Endothelial cell of umbilical vein (primary cell): ENCODE results near the gene ZFAND2B. TPM values are rescaled to one million over a fixed set of nuclear protein-coding genes. Genes with fewer than 3 reads are reported as not detected.

Experiments used
- BruUV-seq: library from RNA; stranded (reverse); fragments of 400-500 nt; replicated peaks from 2 replicates; lab custom pipeline; 2021; lab: Mats Ljungman, UMichigan
- CTCF ChIA-PET: fragments of 300-600, 350-600 bp; sonication (Branson Sonifier 250); formaldehyde crosslinking; loops from one replicate; lab custom pipeline; 2021; ENCODE audit warnings: antibody characterized with exemption, inconsistent platforms; lab: Charles Lee
- POLR2A ChIA-PET: fragments of 300-600, 350-600 bp; sonication (Branson Sonifier 250); formaldehyde crosslinking; loops from one replicate; lab custom pipeline; 2021; ENCODE audit warnings: antibody characterized with exemption, inconsistent platforms; lab: Charles Lee
- DNase-seq: peaks from one replicate; pipeline ENCODE4 v3.0.0-alpha.2; 2011; ENCODE audit warnings: low read depth, low spot score
- FAIRE-seq: peaks from 2 replicates; lab custom pipeline; 2011; peaks lifted over from hg19 to GRCh38; lab: Jason Lieb, UNC
- H2AFZ ChIP-seq: 2 replicates; pipeline ENCODE4 v1.6.0; 2012; ENCODE audit warnings: low read depth, low read length, control low read depth, inconsistent platforms
- H3K27ac ChIP-seq: 2 replicates; pipeline ENCODE4 v1.5.1; 2011; ENCODE audit warnings: low read depth, mild to moderate bottlenecking, control low read depth, low read length, moderate library complexity; ENCODE audit not compliant: insufficient read depth
- H3K27me3 ChIP-seq, 2 experiments: 2 replicates each; pipeline versions ENCODE4 v1.6.0 to v1.6.1; 2011; ENCODE audit warnings: low read length in 2 of 2, mixed read lengths in 1 of 2; ENCODE audit not compliant: control insufficient read depth in 2 of 2, insufficient read depth in 2 of 2
- H3K36me3 ChIP-seq, 2 experiments: 2 replicates in 1 of 2; 3 replicates in 1 of 2; pipeline ENCODE4 v1.5.1; 2011; ENCODE audit warnings: low read length in 2 of 2, mild to moderate bottlenecking in 1 of 2, moderate library complexity in 1 of 2; ENCODE audit not compliant: control insufficient read depth in 2 of 2, insufficient read depth in 2 of 2; ENCODE audit errors: extremely low read depth in 1 of 2
- H3K4me1 ChIP-seq: 3 replicates; pipeline ENCODE4 v1.5.1; 2011; ENCODE audit warnings: mild to moderate bottlenecking, low read length; ENCODE audit not compliant: control insufficient read depth, insufficient read depth; ENCODE audit errors: extremely low read depth
- H3K4me2 ChIP-seq: 2 replicates; pipeline ENCODE4 v1.6.1; 2011; ENCODE audit warnings: low read length, control low read depth, mixed read lengths; ENCODE audit not compliant: insufficient read depth
- H3K4me3 ChIP-seq, 3 experiments: fragments of 200-600 bp in 1 of 3; sonication (generic), shearing (Covaris generic) in 1 of 3; replicated peaks in 1 of 3; 2 replicates each; pipeline ENCODE4 v1.5.1; 2011 to 2016; ENCODE audit warnings: control low read depth in 3 of 3, low read length in 3 of 3, mild to moderate bottlenecking in 2 of 3, inconsistent platforms in 1 of 3, low read depth in 1 of 3, moderate library complexity in 1 of 3; ENCODE audit not compliant: insufficient read depth in 1 of 3
- H3K79me2 ChIP-seq: 2 replicates; pipeline ENCODE4 v1.6.0; 2012; ENCODE audit warnings: low read length, inconsistent platforms; ENCODE audit not compliant: control insufficient read depth, insufficient read depth
- H3K9ac ChIP-seq: replicated peaks from 2 replicates; pipeline ENCODE3; 2011; ENCODE audit warnings: low read length, control low read depth; ENCODE audit not compliant: insufficient read depth; ENCODE audit errors: extremely low read depth
- H3K9me1 ChIP-seq: replicated peaks from 3 replicates; pipeline ENCODE4 v1.6.0; 2011; ENCODE audit warnings: mild to moderate bottlenecking, low read length; ENCODE audit not compliant: control insufficient read depth, insufficient read depth; ENCODE audit errors: extremely low read depth
- H3K9me3 ChIP-seq: replicated peaks from 2 replicates; pipeline ENCODE4 v1.5.1; 2012; ENCODE audit warnings: low read length, inconsistent platforms; ENCODE audit not compliant: control insufficient read depth, insufficient read depth
- H4K20me1 ChIP-seq: replicated peaks from 2 replicates; pipeline ENCODE3; 2011; ENCODE audit warnings: mild to moderate bottlenecking, low read length; ENCODE audit not compliant: control insufficient read depth, insufficient read depth; ENCODE audit errors: extremely low read depth
- CTCF ChIP-seq, 2 donors: IDR thresholded peaks; 1 replicate in 1 of 2; 2 replicates in 1 of 2; pipeline ENCODE4 v1.5.1; 2011; ENCODE audit warnings: low read length in 2 of 2, mild to moderate bottlenecking in 2 of 2, moderate library complexity in 2 of 2, control low read depth in 1 of 2, inconsistent platforms in 1 of 2, low read depth in 1 of 2; ENCODE audit not compliant: insufficient read depth in 1 of 2; ENCODE audit errors: extremely low read depth in 1 of 2
- EZH2 ChIP-seq: IDR thresholded peaks from 2 replicates; pipeline ENCODE4 v1.6.1; 2012; ENCODE audit warnings: borderline replicate concordance, low read depth, mild to moderate bottlenecking, moderate library complexity, low read length, inconsistent platforms; ENCODE audit not compliant: severe bottlenecking
- FOS ChIP-seq: IDR thresholded peaks from 2 replicates; pipeline ENCODE4 v1.6.1; 2011; ENCODE audit warnings: mild to moderate bottlenecking, low read length, moderate library complexity, borderline replicate concordance; ENCODE audit not compliant: insufficient read depth
- GATA2 ChIP-seq: IDR thresholded peaks from 2 replicates; pipeline ENCODE4 v1.7.0; 2011; ENCODE audit warnings: low read depth, mild to moderate bottlenecking, moderate library complexity, mixed read lengths, low read length; ENCODE audit not compliant: insufficient read length, insufficient read depth
- JUN ChIP-seq: IDR thresholded peaks from 2 replicates; pipeline ENCODE4 v1.6.1; 2011; ENCODE audit warnings: borderline replicate concordance, low read depth; ENCODE audit not compliant: insufficient read length, insufficient read depth
- MAX ChIP-seq: IDR thresholded peaks from 2 replicates; pipeline ENCODE4 v1.6.1; 2011; ENCODE audit not compliant: insufficient read depth, insufficient read length
- MYC ChIP-seq: IDR thresholded peaks from one replicate; pipeline ENCODE4 v1.6.1; 2011; ENCODE audit warnings: mild to moderate bottlenecking, low read depth, low read length
- POLR2A ChIP-seq: IDR thresholded peaks from 2 replicates; pipeline ENCODE4 v1.6.1; 2012; ENCODE audit warnings: low read depth, mild to moderate bottlenecking, control low read depth, low read length
- POLR2AphosphoS5 ChIP-seq: IDR thresholded peaks from 2 replicates; pipeline ENCODE4 v1.6.1; 2012; ENCODE audit warnings: low read depth, mild to moderate bottlenecking, control low read depth, low read length, moderate library complexity; ENCODE audit not compliant: insufficient read depth
- dilution Hi-C: fragments of 300-500 bp; cut with MboI; formaldehyde crosslinking; loops from one replicate; pipeline ENCODE4 v1.15.0; 2019; ENCODE audit warnings: low sequenced_read_pairs; ENCODE audit not compliant: extremely low pct_ligation_motif_present
- intact Hi-C: fragments of 100-400 bp; cut with micrococcal nuclease; formaldehyde crosslinking; loops from one replicate; pipeline ENCODE4 v1.10.0; 2022
- polyA plus RNA-seq, 4 experiments: library from polyadenylated mRNA; depleted of rRNA in 3 of 4; stranded (reverse) in 3 of 4; unstranded in 1 of 4; fragments of >200 nt; gene quantifications; 2 replicates each; pipeline versions ENCODE4 v1.2.1 to v1.2.3, GENCODE V29; 2011 to 2012; ENCODE audit warnings: missing spikeins in 1 of 4
- total RNA-seq: library from RNA; stranded (reverse); gene quantifications from 2 replicates; pipeline ENCODE4 v1.2.3, GENCODE V29; 2021

Gene ZFAND2B
- total and polyA plus RNA-seq, 2 donors (not counting 3 experiments of a cell fraction or from before 2014, with no cell fraction given): 23.3 to 52.0 TPM

GRCh38 chr2:219244789-219245147, 38.2 kb downstream of the ZFAND2B start:
- peaks cover 22% of the 10 kb centered on the region for H3K4me1 ChIP-seq
- no peak for DNase-seq
- ChIA-PET CTCF (interaction anchor here (0.6 to 2.1 kb wide), 10 partner anchors 10 to 265 kb away, joined by 3 to 12 read pairs (median 4); partner anchors contain the start of genes ABCB6, ANKZF1, ATG9A and DNAJB2), POLR2A (interaction anchor here (0.6 to 1.5 kb wide), 6 partner anchors 9 to 351 kb away, joined by 3 to 6 read pairs (median 4); partner anchors contain the start of genes ANKZF1, ATG9A, DNAJB2 and TUBA4A)
- H3K27me3 ChIP-seq: no peaks in the 10 kb centered on the region
- no peak for TF ChIP-seq GATA2
- no peak for TF ChIP-seq MYC
- TF ChIP-seq POLR2AphosphoS5: no peak
- no peak for TF ChIP-seq JUN
- no peak for TF ChIP-seq MAX
- TF ChIP-seq EZH2: no peak
- TF ChIP-seq FOS: no peak
- TF ChIP-seq POLR2A: no peak
- TF ChIP-seq CTCF (IDR thresholded peaks at IDR 0.05; ENCODE audit: extremely low read depth in 1 of 2, insufficient read depth in 1 of 2, low read depth in 1 of 2, low read length in 2 of 2): no peak
- no peaks in the 10 kb centered on the region for H3K9me1 ChIP-seq
- TSS peak; percentile 79 for BruUV-seq
- peak overlapping the region; percentile 86 for H3K4me2 ChIP-seq
- intact Hi-C loops: loop anchor here (1.0 to 2.0 kb wide), 7 partner anchors 15 to 84 kb away; partner anchors contain the start of genes ABCB6, ANKZF1, ATG9A and DNAJB2
- peaks cover 2% of the 10 kb centered on the region in 2 experiments for H3K36me3 ChIP-seq
- H3K79me2 ChIP-seq: peaks cover 15% of the 10 kb centered on the region
- peak overlapping the region; percentile 97 for H3K9ac ChIP-seq
- H2AFZ ChIP-seq: peak overlapping the region; percentile 95
- dilution Hi-C loops: no loop called here
- H3K4me3 ChIP-seq: peak overlapping the region; percentile 67 to 80 (median 67)
- H3K27ac ChIP-seq: peak overlapping the region; percentile 92
- peak; percentile 4 for FAIRE-seq
- H3K9me3 ChIP-seq: no peaks in the 10 kb centered on the region
- no peaks in the 10 kb centered on the region for H4K20me1 ChIP-seq
